T-helper 2 cell treated with Interferon-gamma antibody and Interleukin-4, amounts not matched to agents 100 ng/mL and 5 ng/mL, for 36 hours (primary cell): ENCODE results near the gene GTF2H3. TPM values are rescaled to one million over a fixed set of nuclear protein-coding genes. Genes with fewer than 3 reads are reported as not detected.

Source experiments
- intact Hi-C: fragments of 100-400 bp; cut with micrococcal nuclease; formaldehyde crosslinking; loops from one replicate; pipeline ENCODE4 v1.15.1; 2023
- total RNA-seq: library from RNA; stranded (reverse); gene quantifications from 2 replicates; pipeline ENCODE4 v1.2.3, GENCODE V29; 2022

Gene GTF2H3
- total RNA-seq = 45.4 and 49.6 TPM in 2 replicates

DNA sequence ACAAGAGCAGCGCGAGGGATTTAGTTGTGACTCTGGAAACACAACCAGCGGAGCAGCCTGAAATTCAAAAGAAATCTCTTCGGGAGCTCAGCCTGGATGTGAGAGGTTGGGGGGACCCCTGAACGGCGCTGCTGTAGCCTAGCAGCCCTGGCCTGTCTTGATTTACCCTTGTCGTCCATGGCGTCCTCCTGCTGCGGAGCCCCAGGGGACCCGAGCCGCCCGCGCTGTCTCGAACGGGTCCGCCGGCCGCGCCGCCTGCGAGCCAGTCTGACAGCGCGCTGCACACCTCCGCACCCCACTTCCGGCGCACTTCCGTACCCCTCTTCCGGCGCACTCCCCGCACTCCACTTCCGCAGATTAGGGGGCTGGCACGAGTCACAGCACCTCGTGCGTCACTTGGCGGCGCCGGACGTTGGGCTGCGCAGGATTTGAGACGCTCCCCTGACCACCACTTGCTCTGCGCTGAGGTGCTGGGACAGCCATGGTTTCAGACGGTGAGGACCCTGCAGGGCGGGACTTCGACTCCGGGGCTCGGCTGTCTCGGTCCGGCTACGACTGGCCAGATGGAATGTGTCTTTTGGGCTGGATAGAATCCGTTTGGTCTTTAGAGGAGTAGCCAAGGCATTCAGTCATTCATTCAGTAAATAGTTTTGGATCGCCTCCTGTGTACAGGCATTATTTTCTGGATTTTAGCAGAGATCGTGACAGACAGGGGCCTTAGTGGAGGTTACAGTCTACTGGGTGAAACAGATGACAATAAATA, at the start of gene GTF2H3, which contains the start of gene EIF2B1:
Gene GTF2H3 (plus strand): TSS at position 451 of the 763 bp plus-strand sequence. CDS start 31 bp downstream, at position 482.
Gene EIF2B1 (minus strand): TSS at position 308 of the 763 bp plus-strand sequence. CDS start 129 bp downstream, at position 179.
- intact Hi-C loops = loop anchor here (1.0 kb wide), 4 partner anchors 31 to 268 kb away; partner anchors contain the start of genes DDX55 and TCTN2

DNA sequence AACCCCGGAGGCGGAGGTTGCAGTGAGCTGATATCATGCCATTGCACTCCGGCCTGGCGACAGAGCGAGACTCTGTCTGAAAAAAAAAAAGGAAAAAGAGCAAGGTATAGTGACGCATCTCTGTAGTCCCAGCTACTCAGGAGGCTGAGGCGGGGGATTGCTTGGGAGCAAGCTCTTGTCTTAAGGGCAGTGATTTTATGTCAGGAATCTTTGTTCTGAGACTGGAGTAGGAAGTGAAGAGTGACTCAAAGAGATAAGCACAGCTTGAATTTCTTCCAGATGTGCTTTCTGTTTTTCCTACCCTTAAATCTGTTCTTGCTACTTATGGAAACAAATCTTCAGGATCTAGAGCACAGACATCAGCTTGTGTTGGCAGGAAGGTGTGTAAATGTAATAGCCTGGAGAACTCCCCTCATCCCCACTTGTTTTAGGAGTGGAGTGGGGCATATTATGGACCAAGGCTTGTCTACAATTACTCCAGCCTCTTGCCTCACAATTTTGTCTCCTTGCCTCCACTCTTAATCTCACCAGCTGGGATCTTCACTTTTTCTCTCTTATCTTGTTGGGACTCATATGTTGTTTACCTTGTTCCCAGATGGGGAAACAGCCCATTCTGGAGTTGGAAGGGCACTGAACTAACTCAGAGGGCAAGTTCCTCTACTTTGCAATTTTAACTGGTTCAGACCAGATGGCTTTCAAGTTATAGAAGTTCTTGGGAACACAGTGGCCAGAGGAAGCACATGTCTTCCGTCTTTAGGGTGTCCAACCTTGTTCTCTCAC, 41.7 kb upstream of the GTF2H3 start:
- intact Hi-C loops = no loop called here

DNA sequence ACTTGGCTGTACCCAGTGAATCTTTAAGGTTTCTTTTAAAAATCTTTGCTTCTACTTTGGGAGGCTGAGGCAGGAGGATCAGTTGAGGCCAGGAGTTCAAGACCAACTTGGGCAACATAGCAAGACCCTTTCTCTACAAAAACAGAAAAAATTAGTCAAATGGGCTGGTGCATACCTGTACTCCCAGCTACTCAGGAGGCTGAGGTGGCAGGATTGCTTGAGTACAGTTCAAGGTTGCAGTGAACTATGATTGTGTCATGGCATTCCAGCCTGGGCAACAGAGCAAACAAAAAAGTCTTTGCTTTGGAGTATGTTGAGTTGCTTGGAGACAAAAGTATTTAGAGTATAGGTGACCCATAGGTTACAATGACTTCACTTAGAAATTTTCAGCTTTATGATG, 37.9 kb upstream of the GTF2H3 start:
- intact Hi-C loops = no loop called here

DNA sequence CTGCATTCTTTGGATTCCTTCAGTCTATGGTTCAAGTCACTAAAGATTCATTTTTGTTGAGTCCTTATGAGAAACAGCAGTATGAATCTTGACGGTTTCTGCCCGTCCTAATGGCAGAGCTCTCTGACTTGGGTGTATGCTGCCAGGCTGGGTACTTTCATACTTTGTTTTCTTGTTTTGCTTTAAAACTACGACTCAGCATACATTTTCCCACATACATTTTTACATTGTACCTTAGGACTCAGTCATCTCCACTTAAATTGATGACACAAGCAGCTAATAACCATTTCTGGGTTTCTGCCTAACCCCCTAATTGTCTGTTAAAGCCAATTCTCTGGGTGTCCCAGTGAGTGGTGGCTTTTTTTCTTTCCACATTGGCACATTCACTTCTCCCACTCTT, 36.5 kb upstream of the GTF2H3 start:
- intact Hi-C loops = no loop called here

DNA sequence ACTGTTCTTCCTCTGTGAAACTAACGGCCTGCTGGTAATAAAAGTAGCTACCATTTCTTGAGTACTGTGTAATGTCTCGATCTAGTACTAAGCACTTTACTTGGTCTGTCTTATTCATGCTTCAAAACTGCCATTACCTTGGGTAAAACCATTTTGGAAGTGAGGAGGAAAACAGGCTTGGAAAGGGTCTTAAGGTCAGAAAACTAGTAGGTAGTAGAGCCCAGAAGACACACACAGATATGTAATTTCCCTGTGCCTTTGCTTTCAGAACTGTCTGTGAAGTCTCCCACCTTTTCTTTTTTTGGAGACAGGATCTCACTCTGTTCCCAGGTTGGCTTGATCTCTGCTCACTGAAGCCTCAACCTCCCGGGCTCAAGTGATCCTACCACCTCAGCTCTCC, 35.1 kb upstream of the GTF2H3 start:
- intact Hi-C loops = no loop called here

DNA sequence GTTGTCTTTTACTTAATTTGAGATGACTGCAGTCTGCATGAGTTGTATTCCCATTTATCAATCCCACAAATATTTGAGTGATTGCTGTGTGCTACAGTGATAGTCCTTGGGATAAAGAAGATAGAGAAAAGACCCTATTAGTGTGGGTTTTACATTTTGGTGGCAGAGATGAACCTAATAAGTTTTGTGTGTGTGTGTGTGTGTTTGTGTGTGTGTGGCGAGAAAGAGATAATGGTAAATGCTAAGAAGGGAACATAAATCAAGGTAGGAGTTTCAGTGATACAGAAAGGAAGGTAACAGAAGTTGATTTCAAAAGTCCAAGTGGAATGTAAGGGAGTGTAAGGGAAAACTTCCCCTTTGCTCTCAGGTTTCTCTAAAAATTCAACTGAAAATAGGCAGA, 34.3 kb upstream of the GTF2H3 start:
- intact Hi-C loops = no loop called here

DNA sequence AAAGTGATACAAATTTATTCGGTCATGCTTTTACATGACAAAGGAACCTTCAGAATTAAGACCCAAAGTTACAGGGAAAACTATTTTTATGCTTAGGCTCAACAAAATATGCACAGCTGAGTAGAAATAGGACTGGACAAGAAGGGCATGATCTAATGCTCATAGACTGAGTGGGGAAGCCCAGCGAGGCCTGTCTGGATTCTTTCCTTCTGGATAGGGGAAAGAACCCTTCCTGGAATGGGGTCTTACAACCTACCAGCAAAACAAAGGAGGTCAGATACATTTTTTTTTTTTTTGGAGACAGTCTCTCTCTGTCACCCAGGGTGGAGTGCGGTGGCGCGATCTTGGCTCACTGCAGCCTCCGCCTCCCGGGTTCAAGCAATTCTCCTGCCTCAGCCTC, 33.9 kb upstream of the GTF2H3 start:
- intact Hi-C loops = loop anchor here (5.0 kb wide), 1 partner anchor 142 kb away; the partner anchor contains the start of gene SNRNP35

DNA sequence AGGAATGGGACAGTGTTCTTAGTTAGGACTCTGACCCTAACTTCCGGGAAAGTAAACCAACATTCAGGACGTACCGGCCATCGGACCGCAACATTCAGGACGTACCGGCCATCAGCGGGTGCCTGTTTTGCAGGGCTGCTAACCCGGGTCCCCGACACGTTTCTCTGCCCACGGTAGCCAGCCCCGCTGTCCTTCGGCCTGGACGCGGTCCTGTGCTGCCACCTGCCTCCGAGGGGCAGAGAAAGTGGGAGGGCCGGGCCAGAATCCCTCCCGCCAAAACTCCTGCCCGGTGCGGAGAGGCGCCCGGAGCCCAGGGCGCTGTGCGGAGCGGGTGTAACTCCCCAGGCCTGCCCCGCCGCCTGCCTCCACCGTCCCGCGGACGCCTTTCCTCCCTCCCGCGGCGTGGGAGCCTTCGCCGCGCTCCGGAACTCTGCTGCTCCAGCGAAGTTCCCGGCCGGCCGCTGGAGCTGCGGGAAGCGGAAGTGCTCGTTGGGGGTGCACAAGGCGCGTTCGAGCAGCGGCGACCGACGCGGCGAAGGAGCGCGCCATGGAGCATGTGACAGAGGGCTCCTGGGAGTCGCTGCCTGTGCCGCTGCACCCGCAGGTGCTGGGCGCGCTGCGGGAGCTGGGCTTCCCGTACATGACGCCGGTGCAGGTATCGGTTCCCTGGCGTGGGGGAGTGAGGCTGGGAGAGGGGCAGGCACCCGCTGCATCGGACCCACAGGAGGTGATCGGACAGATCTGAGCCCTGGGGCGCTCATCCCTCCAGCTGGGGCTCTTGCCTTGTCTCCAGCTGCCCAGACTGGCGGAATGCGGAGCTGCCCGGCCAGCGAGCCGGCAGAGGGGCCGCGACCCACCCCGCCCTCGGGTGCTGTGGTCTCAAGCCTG, 31.8 kb upstream of the GTF2H3 start, which contains the start of gene DDX55:
Gene DDX55 (plus strand): TSS at position 498 of the 888 bp plus-strand sequence. CDS start 50 bp downstream, at position 548.
- intact Hi-C loops = loop anchor here (1.0 to 5.0 kb wide), 5 partner anchors 18 to 628 kb away; partner anchors contain the start of genes CDK2AP1, EIF2B1, GTF2H3 and SNRNP35

DNA sequence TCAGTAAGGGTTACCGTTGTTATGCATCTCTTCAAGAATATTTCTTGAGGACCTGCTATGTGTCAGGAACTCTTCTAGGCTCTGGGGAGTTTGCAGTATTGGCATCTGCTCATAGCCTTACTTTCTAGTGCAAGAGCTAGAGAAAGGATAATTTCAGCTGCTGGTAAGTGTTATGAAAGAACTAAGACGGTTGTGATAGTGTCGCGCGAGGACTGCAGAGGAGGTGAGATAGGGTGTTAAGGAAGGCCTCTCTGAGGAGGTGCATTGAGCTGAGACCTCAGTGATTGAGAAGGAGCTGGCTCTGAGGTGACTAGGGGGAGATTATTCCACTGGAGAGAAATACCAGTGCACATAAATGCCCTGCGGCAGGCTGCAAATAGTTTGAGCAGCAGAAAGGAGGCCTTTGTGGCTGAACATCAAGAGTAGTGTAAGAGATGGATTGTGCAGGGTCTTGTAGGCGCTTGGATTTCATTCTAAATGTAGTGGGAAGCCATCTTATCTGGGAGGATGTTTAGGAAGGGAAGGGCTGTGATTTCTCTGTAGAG, 30.9 kb upstream of the GTF2H3 start:
- intact Hi-C loops = loop anchor here (1.0 to 5.0 kb wide), 5 partner anchors 18 to 628 kb away; partner anchors contain the start of genes CDK2AP1, EIF2B1, GTF2H3 and SNRNP35

DNA sequence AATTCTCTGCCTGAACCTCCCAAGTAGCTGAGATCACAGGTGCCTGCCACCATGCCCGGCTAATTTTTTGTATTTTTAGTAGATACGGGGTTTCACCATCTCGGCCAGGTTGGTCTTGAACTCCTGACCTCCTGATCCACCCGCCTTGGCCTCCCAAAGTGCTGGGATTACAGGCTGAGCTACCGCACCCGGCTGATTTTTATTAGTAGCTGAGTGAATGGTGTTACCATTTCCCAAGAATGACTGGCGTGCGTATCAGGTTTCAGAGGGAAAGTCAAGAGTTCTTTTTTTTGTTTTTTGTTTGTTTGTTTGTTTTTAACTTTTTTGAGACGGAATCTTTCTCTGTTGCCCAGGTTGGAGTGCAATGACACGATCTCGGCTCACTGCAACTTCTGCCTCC, 30.1 kb upstream of the GTF2H3 start:
- intact Hi-C loops = loop anchor here (5.0 kb wide), 1 partner anchor 146 kb away; the partner anchor contains the start of gene SNRNP35

DNA sequence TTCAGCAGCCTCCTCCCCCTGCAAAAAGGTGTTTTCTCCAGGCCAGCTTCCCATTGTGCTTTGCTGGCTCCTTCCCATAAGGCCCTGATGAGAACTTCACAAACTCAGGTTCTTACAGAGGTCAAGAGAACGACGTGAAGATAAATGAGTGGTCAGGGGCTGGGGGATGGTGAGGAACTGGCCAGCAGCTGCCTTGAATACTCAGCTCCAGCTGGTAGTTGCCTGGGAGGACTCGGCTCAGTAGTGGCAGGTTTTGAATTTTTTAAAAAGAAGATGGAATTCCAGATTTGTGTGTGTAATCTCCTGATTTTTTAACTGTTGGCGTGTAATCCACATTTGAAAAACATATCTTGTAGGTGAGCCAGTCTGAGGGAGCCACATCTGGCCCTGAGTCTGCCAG, 25.9 kb upstream of the GTF2H3 start:
- intact Hi-C loops = no loop called here

DNA sequence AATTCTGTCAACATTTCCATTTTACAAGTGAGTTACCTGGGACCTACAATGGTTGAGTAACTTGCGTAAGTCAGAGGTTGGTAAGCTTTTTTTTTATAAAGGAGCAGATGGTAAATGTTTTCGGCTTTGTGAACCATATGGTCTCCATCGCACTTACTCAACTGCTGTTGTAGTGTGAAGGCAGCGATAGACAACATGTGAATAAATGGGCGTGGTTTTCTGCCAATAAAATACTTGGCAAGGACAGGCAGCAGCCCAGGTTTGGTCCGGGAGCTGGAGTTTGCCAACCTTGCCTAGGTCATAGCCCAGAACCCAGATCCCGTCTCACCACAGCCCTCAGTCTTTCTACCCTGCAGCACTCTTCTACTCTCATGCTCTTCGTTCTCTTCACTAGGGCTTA, 25.4 kb upstream of the GTF2H3 start:
- intact Hi-C loops = no loop called here

DNA sequence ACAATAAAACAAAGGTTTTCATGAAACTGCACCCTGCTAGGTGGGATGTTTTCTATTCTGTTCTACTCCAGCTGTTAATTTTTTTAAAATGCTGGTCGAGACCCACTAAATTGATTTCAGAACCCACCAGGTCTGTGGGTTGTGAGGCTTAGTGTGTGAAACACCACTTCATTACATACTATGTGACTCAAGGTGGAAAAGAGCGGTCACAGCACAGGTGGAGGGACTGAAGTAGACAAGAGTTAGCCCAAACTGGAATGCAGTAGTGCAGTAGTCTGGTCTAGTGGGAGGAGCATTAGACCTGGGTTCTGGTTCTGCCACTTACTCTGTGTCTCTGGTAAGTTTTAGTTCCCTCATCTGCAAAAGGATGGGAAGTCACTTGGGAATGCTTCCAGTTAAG, 19.5 kb upstream of the GTF2H3 start:
- intact Hi-C loops = no loop called here

DNA sequence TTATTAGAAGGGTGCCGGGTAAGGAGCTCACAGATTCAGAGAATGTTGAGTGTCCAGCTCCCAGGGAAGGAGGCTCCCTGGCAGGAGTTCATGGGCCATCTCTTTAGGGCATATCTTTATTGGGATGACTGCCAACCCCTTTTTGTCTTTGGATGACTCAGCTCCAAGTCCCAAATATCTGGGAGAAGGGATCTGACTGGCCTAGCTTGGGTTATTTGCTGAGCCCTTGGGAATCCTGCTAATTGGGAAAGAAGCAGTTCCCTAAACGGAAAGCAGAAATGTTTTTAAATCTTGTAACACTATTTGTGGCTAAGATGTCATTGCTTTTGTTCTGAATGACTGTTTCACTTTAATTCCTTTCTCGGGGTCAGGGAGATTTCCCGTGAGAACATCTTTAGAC, 19.1 kb upstream of the GTF2H3 start:
- intact Hi-C loops = no loop called here

DNA sequence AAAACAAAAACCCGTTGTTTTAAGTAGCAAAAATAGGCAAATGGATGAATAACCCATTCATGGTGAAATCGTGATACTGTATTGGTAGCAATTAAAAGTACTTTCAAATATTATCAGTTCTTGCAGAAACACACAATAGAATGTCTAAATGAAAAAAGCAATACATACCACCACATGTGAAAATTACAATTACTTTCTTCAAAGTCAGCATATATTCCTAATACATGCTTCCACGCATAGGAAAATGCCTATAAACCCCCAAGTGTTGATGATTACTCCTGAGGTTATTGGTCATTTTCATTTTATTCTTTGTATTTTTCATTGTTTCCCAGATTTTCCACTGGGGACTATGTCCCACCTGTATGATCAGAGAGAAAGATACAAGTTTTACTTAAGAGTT, 16.5 kb upstream of the GTF2H3 start:
- intact Hi-C loops = no loop called here

DNA sequence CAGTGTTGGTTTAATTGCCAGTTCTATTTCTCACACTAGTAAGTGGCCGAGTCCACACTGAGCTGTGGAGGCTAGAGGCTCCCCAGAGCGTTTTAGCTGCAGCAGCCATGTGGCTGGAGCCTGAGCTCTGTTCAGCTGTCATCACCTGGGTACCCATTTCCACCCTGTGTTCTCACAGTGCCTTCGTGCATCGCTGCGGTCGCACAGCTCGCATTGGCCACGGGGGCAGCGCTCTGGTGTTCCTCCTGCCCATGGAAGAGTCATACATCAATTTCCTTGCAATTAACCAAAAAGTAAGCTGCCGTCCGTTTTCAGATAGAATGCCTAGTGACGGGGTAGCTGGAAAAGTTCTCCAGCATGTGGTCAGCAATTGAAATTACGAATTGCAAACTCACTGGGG, 16.0 kb upstream of the GTF2H3 start:
- intact Hi-C loops = no loop called here

DNA sequence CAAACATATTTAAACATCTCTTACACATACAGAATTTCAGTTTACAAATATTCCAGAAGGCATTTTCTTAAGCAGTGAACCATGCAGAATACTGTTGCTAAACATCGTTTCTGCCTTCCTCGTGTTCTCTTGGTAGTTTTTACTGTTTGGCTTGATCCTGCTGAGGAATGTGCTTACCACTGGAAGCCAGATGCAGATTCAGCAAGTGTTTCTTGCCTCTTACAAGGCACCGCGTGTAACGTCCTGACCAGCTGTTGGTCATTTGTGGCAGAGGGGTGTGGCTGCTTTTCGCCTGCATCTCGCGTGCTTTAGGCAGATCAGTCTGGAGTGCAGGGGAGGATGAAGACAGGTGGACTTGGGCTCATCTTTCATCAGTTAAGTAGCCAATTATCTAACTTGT, 12.5 kb upstream of the GTF2H3 start:
- intact Hi-C loops = no loop called here

DNA sequence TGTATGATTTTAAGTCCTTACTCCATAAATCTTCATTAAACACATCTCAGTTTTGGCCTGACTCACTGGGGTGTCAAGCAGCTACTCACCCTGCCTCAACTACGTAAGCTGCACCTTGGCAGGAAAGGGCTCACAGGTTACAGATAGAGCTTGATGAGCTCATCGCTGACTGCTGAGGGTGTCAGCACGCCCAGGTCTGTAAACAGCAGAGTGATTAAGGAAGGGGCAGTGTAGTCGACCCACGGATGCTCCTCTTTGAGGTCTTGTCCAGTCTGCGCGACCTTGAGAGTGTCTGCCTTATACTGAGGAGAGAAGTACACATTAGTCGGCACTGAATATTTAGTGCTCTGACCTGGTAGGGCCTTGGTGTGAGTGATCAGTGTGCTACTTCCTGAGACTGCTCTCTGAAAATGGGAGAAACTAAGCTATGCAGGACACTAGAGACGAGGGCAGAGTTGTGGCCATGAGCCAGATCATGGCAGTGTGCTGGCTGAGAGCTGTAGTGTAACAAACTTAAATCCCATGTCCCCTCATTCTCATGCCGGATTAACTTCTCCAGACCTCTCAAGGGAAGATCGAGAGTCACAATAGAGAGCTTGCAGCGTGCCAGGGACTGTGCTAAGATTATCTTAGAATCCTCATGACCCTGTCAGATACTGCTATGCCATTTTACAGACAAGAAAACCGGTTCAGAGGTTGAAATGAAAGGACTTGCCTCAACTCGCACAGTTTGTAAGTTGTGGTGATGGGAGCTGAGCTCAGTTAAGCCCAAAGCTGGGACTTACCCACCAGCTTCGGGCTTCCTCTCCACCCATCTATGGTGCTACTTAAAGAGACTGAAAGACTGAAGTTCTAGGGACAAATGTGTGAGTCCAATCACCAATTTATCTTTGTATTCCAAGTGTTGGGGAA, 11.8 kb upstream of the GTF2H3 start:
- intact Hi-C loops = no loop called here

DNA sequence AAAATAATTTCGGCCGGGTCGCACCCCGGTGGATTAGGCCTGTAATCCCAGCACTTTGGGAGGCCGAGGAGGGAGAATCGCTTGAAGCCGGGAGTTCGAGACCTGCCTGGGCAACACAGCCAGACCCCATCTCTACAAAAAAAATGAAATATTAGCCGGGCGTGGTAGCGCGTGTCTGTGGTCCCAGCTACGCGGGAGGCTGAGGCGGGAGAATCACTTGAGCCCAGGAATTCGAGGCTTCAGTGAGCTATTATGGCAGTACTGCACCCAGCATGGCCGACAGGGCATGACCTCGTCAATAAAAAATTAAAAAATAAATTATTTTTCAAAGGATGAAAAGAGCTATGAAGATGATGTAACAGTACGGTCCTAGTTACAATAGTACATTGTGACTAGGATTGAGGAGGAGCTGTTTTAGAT, 523 bp downstream of the GTF2H3 start:
- intact Hi-C loops = no loop called here

DNA sequence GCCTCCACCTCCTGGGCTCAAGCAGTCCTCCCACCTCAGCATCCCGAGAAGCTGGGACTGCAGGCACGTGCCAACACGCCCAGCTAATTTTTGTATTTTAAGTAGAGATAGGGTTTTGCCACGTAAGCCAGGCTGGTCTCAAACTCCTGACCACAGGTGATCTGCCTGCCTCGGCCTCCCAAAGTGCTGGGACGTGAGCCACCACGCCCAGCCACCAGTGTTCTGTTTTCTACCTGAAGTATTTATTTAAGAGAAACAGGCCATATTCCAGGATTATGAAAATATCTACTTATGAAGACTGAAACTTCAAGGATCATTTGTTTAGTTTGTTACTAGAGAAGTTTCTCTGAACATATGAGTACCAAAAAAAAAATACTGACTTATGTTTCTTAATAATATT, 10.3 kb downstream of the GTF2H3 start:
- intact Hi-C loops = no loop called here
